ENCODE data around the gene COBL.

- no peak for TF ChIP-seq CTCF (conservative IDR thresholded peaks at IDR 0.05; ENCODE audit: low read length)
- no peak for TF ChIP-seq EZH2phosphoT487 (IDR thresholded peaks at IDR 0.05; ENCODE audit: borderline replicate concordance)
Measured at GRCh38 chr7:51228386-51228958, 88.1 kb downstream of the COBL start.

Measured in Loucy (cell line).